Peyer's patch (tissue), 4 donors: ENCODE measurements around the gene TMTC2.

Experiments
- POLR2A ChIP-seq, 2 donors: fragments of 450-650 bp; IDR thresholded peaks; one replicate each; pipeline ENCODE4 v1.5.1; 2017; ENCODE audit warnings: antibody characterized with exemption in 2 of 2, mild to moderate bottlenecking in 2 of 2, moderate library complexity in 2 of 2
- TF ChIP-seq, protein P1 (sequence below), 6 experiments: fragments of 450-650 bp in 4 of 6; fragments of 200-600 bp in 2 of 6; sonication (generic) in 1 of 6; IDR thresholded peaks; one replicate each; pipeline ENCODE4 v1.5.1; 2017 to 2019; ENCODE audit warnings: antibody characterized with exemption in 6 of 6, mild to moderate bottlenecking in 3 of 6, moderate library complexity in 1 of 6

DNA sequence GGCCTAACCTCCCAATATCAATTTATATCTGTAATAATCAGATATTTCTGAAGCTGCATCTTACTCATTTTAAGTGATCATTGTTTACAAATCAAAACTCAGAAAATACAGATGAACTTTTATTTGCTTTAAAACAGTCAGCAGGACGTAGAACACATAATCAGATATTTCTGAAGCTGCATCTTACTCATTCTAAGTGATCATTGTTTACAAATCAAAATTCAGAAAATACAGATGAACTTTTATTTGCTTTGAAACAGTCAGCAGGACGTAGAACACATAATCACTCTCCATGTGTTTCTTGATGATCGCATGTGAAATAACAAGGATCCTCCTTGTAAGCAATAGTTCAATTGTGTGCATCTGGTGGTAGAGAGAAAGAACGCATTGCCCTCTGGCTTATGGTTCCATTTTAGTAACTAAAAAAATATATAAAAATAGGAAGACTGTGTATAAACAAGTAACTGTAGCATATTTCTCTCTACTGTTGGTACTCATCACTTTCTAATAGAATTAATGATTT, 15.0 kb upstream of the TMTC2 start:
- TF ChIP-seq, protein P1, sequence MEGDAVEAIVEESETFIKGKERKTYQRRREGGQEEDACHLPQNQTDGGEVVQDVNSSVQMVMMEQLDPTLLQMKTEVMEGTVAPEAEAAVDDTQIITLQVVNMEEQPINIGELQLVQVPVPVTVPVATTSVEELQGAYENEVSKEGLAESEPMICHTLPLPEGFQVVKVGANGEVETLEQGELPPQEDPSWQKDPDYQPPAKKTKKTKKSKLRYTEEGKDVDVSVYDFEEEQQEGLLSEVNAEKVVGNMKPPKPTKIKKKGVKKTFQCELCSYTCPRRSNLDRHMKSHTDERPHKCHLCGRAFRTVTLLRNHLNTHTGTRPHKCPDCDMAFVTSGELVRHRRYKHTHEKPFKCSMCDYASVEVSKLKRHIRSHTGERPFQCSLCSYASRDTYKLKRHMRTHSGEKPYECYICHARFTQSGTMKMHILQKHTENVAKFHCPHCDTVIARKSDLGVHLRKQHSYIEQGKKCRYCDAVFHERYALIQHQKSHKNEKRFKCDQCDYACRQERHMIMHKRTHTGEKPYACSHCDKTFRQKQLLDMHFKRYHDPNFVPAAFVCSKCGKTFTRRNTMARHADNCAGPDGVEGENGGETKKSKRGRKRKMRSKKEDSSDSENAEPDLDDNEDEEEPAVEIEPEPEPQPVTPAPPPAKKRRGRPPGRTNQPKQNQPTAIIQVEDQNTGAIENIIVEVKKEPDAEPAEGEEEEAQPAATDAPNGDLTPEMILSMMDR (IDR thresholded peaks at IDR 0.05), result no peak
- no peak for TF ChIP-seq POLR2A (IDR thresholded peaks at IDR 0.05)
